ENCODE measurements around the gene FBXW8.

The FBXW8 gene

GRCh38 chr12:117044790-117045159 lies 134.0 kb downstream of the FBXW8 start:
- no peak overlapping the region for H3K9ac ChIP-seq (ENCODE audit: low read length)
- no peak overlapping the region for H3K23ac ChIP-seq (ENCODE audit: low read length)
- H4K91ac ChIP-seq (ENCODE audit: low read depth, low read length): no peak overlapping the region
- H3K79me2 ChIP-seq (ENCODE audit: control insufficient read depth, insufficient read depth, low read length, poor library complexity): no peaks in the 10 kb centered on the region
- no peak overlapping the region for H2AFZ ChIP-seq (ENCODE audit: insufficient read depth, low read length, poor library complexity)
- no peak overlapping the region for H3K27ac ChIP-seq (ENCODE audit: low read depth, low read length)
- no peak overlapping the region for H2BK120ac ChIP-seq (ENCODE audit: insufficient read depth, low read length, poor library complexity)
- no peak overlapping the region for H3K14ac ChIP-seq (ENCODE audit: low read length)
- DNase-seq: no peak
- H2BK5ac ChIP-seq (ENCODE audit: low read depth, low read length, poor library complexity): no peak overlapping the region
- H3K4me2 ChIP-seq (ENCODE audit: low read length): no peak overlapping the region
- no peaks in the 10 kb centered on the region for H3K36me3 ChIP-seq (ENCODE audit: control insufficient read depth in 1 of 2, insufficient read depth in 2 of 2, low read length in 2 of 2)
- no peaks in the 10 kb centered on the region for H3K79me1 ChIP-seq (ENCODE audit: low read length)
- no peak overlapping the region for H2BK12ac ChIP-seq (ENCODE audit: low read length)
- H3K18ac ChIP-seq (ENCODE audit: low read length): no peak overlapping the region
- no peak overlapping the region for H3K4me3 ChIP-seq (ENCODE audit: low read depth, low read length)
- peaks cover 6 to 8% of the 10 kb centered on the region in 2 experiments for H3K4me1 ChIP-seq (ENCODE audit: control insufficient read depth in 1 of 2, insufficient read depth in 2 of 2, low read length in 2 of 2)
- H3K27me3 ChIP-seq (ENCODE audit: insufficient read depth, low read length): no peaks in the 10 kb centered on the region
- H3K4ac ChIP-seq (ENCODE audit: low read depth, low read length): no peak overlapping the region
- H2AK5ac ChIP-seq (ENCODE audit: low read length): no peak overlapping the region
- H4K12ac ChIP-seq (ENCODE audit: low read depth, low read length): no peak overlapping the region
- no CpG with 5 or more reads among the region's 13 CpGs for WGBS (ENCODE audit: extremely low coverage, insufficient coverage, insufficient read length)
- H3K9me3 ChIP-seq (ENCODE audit: insufficient read depth, low read depth, low read length): no peaks in the 10 kb centered on the region
- no peak overlapping the region for H4K8ac ChIP-seq (ENCODE audit: low read depth, low read length)

- Histone ChIP-seq H3K79me1 (ENCODE audit: low read length) (no peaks in the 10 kb centered on the region), H3K27me3 (ENCODE audit: insufficient read depth, low read length) (no peaks in the 10 kb centered on the region), H3K9me3 (ENCODE audit: insufficient read depth, low read depth, low read length) (no peaks in the 10 kb centered on the region), H3K23ac (ENCODE audit: low read length) (no peak overlapping the region), H3K4ac (ENCODE audit: low read depth, low read length) (no peak overlapping the region), H3K4me1 (ENCODE audit: control insufficient read depth in 1 of 2, insufficient read depth in 2 of 2, low read length in 2 of 2) (peaks cover 6 to 8% of the 10 kb centered on the region in 2 experiments), H3K27ac (ENCODE audit: low read depth, low read length) (no peak overlapping the region), H2AK5ac (ENCODE audit: low read length) (no peak overlapping the region), H2AFZ (ENCODE audit: insufficient read depth, low read length, poor library complexity) (no peak overlapping the region), H3K79me2 (ENCODE audit: control insufficient read depth, insufficient read depth, low read length, poor library complexity) (no peaks in the 10 kb centered on the region), H2BK5ac (ENCODE audit: low read depth, low read length, poor library complexity) (no peak overlapping the region), H3K9ac (ENCODE audit: low read length) (no peak overlapping the region), H3K14ac (ENCODE audit: low read length) (no peak overlapping the region), H2BK12ac (ENCODE audit: low read length) (no peak overlapping the region), H4K91ac (ENCODE audit: low read depth, low read length) (no peak overlapping the region), H3K4me2 (ENCODE audit: low read length) (no peak overlapping the region), H3K36me3 (ENCODE audit: control insufficient read depth in 1 of 2, insufficient read depth in 2 of 2, low read length in 2 of 2) (no peaks in the 10 kb centered on the region), H3K18ac (ENCODE audit: low read length) (no peak overlapping the region), H3K4me3 (ENCODE audit: low read depth, low read length) (no peak overlapping the region), H2BK120ac (ENCODE audit: insufficient read depth, low read length, poor library complexity) (no peak overlapping the region), H4K12ac (ENCODE audit: low read depth, low read length) (no peak overlapping the region), H4K8ac (ENCODE audit: low read depth, low read length) (no peak overlapping the region)
- WGBS (ENCODE audit: extremely low coverage, insufficient coverage, insufficient read length): no CpG with 5 or more reads among the region's 23 CpGs
- DNase-seq: no peak
Measured at GRCh38 chr12:117045160-117046010, 134.6 kb downstream of the FBXW8 start.

DNA sequence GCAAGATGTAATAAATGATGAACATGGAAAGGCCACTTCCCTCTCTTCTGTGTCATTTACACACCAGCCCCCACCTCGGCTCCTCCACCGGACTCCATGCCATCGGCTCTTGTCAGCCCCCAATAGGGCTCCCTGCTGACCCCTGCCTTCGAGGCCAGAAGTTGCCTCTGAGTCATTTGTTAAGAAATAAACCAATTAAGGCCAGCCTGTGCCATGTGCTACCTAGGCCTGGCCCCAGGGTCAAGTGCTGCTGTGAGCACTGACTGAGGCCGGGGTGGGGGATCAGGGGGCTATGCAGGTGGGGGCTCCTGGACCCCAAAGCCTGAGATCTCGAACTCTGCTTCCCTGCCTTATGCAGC lies 135.2 kb downstream of the FBXW8 start:
- WGBS (ENCODE audit: extremely low coverage, insufficient coverage, insufficient read length): no CpG with 5 or more reads among the region's 6 CpGs

DNA sequence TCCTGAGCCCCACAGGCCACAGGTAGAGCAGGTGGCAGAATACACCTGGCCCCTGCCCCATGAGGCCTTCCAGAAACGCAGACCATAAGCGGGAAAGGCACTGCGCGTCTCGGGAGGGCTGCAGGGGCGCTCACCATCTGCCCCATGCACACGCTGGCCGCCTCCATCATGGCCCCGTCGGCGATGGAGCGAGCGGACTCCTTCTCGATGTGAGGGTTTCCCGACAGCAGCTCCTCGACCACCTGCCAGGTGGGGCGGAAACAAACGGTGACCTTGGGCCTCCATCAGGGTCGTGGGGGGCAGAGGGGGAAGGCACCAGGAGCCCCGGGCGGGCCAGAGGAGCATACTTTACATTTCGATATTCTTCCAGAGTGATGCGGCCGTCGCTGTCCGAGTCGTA lies 135.7 kb downstream of the FBXW8 start:
- DNase-seq: no peak
- H2BK12ac ChIP-seq (ENCODE audit: low read length): no peak overlapping the region
- no peak overlapping the region for H3K23ac ChIP-seq (ENCODE audit: low read length)
- no peaks in the 10 kb centered on the region for H3K79me1 ChIP-seq (ENCODE audit: low read length)
- no peaks in the 10 kb centered on the region for H3K27me3 ChIP-seq (ENCODE audit: insufficient read depth, low read length)
- H2AK5ac ChIP-seq (ENCODE audit: low read length): no peak overlapping the region
- H3K4me2 ChIP-seq (ENCODE audit: low read length): no peak overlapping the region
- no peak overlapping the region for H4K8ac ChIP-seq (ENCODE audit: low read depth, low read length)
- no CpG with 5 or more reads among the region's 27 CpGs for WGBS (ENCODE audit: extremely low coverage, insufficient coverage, insufficient read length)
- H3K4ac ChIP-seq (ENCODE audit: low read depth, low read length): no peak overlapping the region
- no peak overlapping the region for H2BK5ac ChIP-seq (ENCODE audit: low read depth, low read length, poor library complexity)
- no peak overlapping the region for H4K91ac ChIP-seq (ENCODE audit: low read depth, low read length)
- no peak overlapping the region for H4K12ac ChIP-seq (ENCODE audit: low read depth, low read length)
- no peaks in the 10 kb centered on the region for H3K36me3 ChIP-seq (ENCODE audit: control insufficient read depth in 1 of 2, insufficient read depth in 2 of 2, low read length in 2 of 2)
- H3K18ac ChIP-seq (ENCODE audit: low read length): no peak overlapping the region
- no peak overlapping the region for H2BK120ac ChIP-seq (ENCODE audit: insufficient read depth, low read length, poor library complexity)
- no peak overlapping the region for H2AFZ ChIP-seq (ENCODE audit: insufficient read depth, low read length, poor library complexity)
- H3K4me3 ChIP-seq (ENCODE audit: low read depth, low read length): peak overlapping the region; percentile 28
- H3K9ac ChIP-seq (ENCODE audit: low read length): no peak overlapping the region
- peaks cover 6 to 8% of the 10 kb centered on the region in 2 experiments for H3K4me1 ChIP-seq (ENCODE audit: control insufficient read depth in 1 of 2, insufficient read depth in 2 of 2, low read length in 2 of 2)
- H3K9me3 ChIP-seq (ENCODE audit: insufficient read depth, low read depth, low read length): no peaks in the 10 kb centered on the region
- no peak overlapping the region for H3K27ac ChIP-seq (ENCODE audit: low read depth, low read length)
- no peaks in the 10 kb centered on the region for H3K79me2 ChIP-seq (ENCODE audit: control insufficient read depth, insufficient read depth, low read length, poor library complexity)
- H3K14ac ChIP-seq (ENCODE audit: low read length): no peak overlapping the region

More for the DNA sequence above, 135.2 kb downstream of the FBXW8 start:
- Histone ChIP-seq H2BK12ac (ENCODE audit: low read length) (no peak overlapping the region), H3K9me3 (ENCODE audit: insufficient read depth, low read depth, low read length) (no peaks in the 10 kb centered on the region), H3K9ac (ENCODE audit: low read length) (no peak overlapping the region), H3K79me2 (ENCODE audit: control insufficient read depth, insufficient read depth, low read length, poor library complexity) (no peaks in the 10 kb centered on the region), H2BK5ac (ENCODE audit: low read depth, low read length, poor library complexity) (no peak overlapping the region), H3K23ac (ENCODE audit: low read length) (no peak overlapping the region), H3K36me3 (ENCODE audit: control insufficient read depth in 1 of 2, insufficient read depth in 2 of 2, low read length in 2 of 2) (no peaks in the 10 kb centered on the region), H3K18ac (ENCODE audit: low read length) (no peak overlapping the region), H4K91ac (ENCODE audit: low read depth, low read length) (no peak overlapping the region), H2BK120ac (ENCODE audit: insufficient read depth, low read length, poor library complexity) (no peak overlapping the region), H3K14ac (ENCODE audit: low read length) (no peak overlapping the region), H3K4ac (ENCODE audit: low read depth, low read length) (no peak overlapping the region), H3K27ac (ENCODE audit: low read depth, low read length) (no peak overlapping the region), H3K4me2 (ENCODE audit: low read length) (no peak overlapping the region), H3K27me3 (ENCODE audit: insufficient read depth, low read length) (no peaks in the 10 kb centered on the region), H3K79me1 (ENCODE audit: low read length) (no peaks in the 10 kb centered on the region), H4K8ac (ENCODE audit: low read depth, low read length) (no peak overlapping the region), H2AFZ (ENCODE audit: insufficient read depth, low read length, poor library complexity) (no peak overlapping the region), H2AK5ac (ENCODE audit: low read length) (no peak overlapping the region), H4K12ac (ENCODE audit: low read depth, low read length) (no peak overlapping the region), H3K4me1 (ENCODE audit: control insufficient read depth in 1 of 2, insufficient read depth in 2 of 2, low read length in 2 of 2) (peaks cover 6 to 8% of the 10 kb centered on the region in 2 experiments), H3K4me3 (ENCODE audit: low read depth, low read length) (no peak overlapping the region)
- no peak for DNase-seq
